GM23248 (cell line): ENCODE measurements around the gene VPS72.

Experiments used
- EZH2 ChIP-seq: fragments of 200-600 bp; sonication (generic); IDR thresholded peaks from 2 replicates; pipeline ENCODE4 v1.6.1; 2018; ENCODE audit warnings: antibody characterized with exemption, mild to moderate bottlenecking; ENCODE audit not compliant: insufficient read depth, poor library complexity, severe bottlenecking
- EZH2phosphoT487 ChIP-seq: fragments of 200-600 bp; sonication (generic); IDR thresholded peaks from 2 replicates; pipeline ENCODE4 v1.6.1; 2018; ENCODE audit warnings: antibody characterized with exemption, moderate library complexity, mild to moderate bottlenecking, low read depth; ENCODE audit not compliant: insufficient read depth

GRCh38 chr1:151144474-151145303 lies 45.3 kb downstream of the VPS72 start:
- no peak for TF ChIP-seq EZH2phosphoT487
- no peak for TF ChIP-seq EZH2
